Middle frontal gyrus (tissue), 1 donor: ENCODE measurements around the gene TWIST1.

Source experiments
- DNase-seq: peaks from one replicate; pipeline ENCODE4 v3.0.0-alpha.2; 2015; ENCODE audit warnings: low spot score; ENCODE audit errors: extremely low spot score

TWIST1 gene

DNA sequence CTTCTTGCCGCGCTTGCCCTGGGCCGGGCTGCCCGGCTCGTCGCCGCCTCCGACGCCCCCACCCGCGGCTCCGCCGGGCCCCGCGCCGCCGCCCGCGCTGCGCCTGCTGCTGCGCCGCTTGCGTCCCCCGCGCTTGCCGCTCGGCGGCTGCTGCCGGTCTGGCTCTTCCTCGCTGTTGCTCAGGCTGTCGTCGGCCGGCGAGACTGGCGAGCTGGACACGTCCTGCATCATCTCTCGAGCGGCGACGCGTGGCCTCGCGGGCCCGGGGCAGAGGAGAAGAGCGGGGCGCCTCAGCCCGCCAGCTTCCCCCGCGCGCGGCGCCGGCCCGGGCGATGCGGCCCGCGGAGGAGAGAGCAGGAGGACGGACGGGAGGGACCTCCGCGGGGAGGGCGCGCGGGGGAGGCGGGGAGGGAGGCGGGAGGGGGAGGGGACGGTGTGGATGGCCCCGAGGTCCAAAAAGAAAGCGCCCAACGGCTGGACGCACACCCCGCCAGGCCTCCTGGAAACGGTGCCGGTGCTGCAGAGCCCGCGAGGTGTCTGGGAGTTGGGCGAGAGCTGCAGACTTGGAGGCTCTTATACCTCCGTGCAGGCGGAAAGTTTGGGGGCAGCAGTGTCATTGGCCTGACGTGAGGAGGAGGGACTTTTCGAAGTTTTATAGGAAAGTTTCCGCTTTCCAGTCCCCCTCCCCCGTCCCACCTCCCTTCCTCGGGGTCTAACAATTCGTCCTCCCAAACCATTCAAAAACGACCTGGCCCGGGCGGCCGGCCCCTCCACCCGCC lies at the start of gene TWIST1:
TWIST1 (minus strand) TSS at position 546 of the 779 bp plus-strand sequence; CDS start at position 231, 315 bp downstream.
- DNase-seq = no peak

DNA sequence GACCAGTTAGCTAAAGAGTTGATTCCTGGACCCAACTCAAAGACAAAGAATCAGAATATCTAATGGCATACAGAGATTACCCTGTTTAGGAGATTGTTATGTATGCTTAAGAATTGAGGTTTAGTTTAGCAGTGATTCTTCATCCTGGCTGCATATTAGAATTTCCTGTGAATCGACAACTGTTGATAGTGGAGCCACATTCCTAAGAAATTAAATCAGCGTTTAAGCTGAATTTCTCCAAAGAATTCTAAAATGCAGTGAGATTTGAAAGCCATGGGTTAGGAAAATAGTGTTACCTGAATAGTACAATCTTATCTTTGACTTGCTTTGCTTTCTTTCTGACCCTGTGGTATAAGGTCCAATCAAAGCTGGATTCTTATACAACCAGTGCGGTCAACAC lies 44.2 kb upstream of the TWIST1 start:
- DNase-seq = no peak

DNA sequence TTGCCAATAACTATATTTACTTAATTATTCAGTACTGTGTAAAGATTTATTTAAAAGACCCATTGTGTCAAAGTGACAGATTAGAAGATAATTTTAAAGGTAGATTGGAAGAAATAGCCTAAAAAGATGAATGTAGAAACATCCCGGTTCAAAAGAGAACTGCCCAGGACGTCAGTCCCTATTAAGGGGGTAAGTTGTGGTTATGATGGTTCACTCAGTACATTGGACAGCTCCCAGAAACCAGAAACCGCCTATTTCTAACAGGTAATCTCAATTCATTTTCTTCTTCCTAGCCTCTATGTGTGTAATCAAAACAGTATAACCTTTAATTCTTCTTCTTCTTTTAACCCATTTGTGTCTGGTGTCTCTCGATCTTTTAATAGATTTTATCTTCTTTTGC lies 29.3 kb upstream of the TWIST1 start:
- DNase-seq = no peak

DNA sequence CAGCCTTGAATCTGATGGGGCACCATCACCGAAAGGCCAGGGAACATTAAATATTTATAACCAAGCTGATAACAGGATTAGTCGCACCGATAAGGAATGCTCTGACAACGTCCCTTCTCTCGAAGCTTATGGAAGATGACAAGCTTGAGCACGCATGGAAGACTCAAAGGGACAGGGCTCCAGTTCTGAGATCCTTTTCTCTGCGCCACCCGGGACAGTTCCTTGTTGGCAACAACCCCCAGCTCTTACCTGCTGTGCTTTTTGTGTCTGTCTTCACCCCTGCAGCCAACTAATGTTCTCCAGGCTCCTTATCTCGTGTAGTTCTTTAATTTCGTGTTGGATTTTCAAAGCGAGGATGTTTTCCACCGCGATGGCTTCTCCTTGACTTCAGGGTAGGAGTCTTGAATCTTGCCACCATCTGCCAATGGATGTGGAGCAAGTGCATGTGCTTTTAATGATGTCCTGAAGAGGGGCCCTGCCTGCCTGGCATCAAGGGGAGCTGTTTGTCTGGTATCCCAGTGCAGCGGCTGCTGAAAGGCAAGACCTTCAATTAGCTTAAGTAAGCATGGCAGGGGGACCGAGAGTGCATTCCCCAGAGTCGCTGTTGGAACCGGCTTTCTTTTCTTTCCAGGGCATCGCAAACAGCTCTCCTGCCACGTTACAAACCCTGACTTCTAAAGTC lies 28.1 kb upstream of the TWIST1 start:
- DNase-seq = no peak

DNA sequence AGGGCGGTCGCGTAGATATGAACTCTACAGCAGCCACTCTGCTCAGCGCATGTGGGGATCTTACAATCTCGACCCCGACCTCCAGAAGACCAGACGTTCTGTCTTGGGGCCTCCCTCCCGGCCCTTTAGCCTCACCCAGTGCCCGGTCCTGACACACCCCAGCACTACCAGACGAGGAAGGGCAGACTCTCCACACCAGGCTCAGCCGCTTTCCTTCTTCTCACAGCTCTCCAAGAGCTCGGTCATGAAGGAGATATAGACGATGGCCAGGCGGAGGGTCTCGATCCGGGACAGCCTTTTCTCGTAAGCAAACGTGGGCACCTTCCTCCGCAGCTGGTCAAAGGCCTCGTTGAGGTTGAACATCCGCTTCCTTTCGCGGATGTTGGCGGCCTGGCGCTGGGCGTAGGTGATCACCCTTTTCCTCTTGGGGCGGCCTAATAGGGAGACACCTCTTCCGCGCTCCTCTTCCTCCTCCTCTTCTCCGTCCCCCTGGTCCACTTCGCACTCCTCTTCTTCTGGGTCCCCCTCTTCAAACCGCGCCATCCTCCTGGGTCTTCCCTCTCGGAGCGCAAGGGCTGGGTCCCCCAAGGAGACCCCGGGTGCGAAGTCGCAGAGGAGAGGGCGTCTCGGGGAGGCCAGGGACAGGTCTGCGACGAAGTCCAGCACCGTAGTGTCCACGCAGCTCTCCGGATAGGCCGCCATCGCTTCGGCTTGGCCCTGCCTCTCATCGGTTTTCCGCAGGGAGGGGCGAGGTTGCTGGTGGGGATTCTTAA lies 27.4 kb upstream of the TWIST1 start, which contains the start of gene FERD3L:
FERD3L (minus strand) TSS at position 761 of the 773 bp plus-strand sequence; CDS start at position 702, 59 bp downstream.
- DNase-seq = no peak

DNA sequence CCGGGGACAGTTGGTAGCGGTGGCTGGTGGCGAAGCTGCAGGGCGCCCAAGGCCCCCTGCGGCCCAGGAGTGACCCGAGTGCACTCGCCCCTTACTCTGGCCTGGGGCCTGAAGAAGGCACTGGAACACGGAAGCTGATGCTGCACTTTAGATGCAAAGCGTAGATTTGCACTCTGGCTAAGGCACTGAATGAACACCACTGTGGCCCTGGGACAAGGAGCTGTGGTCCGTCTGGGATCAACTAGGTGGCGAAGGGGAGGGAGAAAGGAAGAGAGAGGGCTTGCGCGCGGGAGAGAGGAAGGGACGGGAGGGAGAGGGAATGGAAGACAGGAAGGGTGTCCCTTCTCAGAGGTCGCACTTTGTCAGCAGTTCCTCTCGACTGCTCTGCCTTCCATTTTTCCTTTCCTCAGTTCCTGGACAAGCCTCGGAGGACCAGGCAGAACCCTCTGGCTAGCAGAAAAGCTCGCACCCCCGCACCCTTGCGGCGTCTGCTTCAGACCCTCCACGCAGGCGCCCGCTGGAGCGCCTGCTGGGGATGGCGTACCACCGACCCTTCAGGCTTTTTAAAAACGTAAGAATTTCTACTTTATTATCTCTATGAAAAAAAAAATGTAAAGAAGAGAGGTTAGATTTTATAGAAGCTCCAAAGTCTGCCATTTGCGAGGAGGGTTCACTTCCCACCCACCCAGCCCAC lies 26.6 kb upstream of the TWIST1 start:
- DNase-seq = no peak

DNA sequence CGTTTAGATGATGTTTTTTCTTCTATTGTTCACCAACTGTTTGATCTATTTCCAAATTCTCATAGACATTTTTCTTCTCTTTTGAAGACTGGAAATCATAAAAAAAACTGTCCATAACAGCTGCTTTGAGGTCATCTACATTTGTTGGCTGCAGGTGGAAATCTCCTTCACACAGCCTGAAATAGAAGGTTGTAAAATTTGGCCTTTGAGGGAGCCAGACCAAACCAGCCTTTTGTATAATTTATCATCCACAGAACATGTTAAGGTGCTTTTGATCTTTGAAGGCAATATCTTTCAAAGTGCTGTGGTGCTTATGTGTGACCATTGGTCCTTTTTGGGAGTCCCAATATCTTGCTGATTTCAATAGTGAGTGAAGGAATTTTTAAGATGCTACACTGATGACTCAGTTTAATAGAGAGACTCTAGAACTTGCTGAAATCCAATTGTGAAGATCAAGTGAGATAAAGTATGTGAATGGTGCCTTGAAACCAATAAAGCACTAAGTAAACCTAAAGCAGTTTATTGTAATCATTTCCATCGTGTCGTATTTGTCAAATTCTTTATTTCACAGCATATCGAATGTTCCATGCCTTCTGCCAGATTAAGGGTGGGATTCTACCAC lies 22.4 kb upstream of the TWIST1 start:
- no peak for DNase-seq

DNA sequence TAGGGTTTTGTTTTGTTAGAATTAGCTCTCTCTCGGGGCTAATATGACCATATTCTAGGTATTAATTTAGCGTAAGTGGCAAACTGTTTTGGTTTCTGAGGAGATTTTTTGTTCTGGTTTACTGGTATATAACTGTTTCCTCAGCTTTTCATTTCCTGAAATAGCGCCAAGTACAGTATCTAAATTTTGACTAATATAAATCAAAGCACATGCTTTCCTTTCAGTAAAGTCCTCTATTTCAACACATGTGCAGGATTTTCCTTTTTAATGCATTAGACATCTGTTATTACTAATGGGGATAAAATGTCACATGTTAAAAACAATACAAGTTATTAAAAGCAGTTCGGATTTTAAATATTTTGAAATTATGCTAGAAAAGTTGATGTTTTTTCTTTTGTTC lies 16.4 kb upstream of the TWIST1 start:
- DNase-seq = no peak

DNA sequence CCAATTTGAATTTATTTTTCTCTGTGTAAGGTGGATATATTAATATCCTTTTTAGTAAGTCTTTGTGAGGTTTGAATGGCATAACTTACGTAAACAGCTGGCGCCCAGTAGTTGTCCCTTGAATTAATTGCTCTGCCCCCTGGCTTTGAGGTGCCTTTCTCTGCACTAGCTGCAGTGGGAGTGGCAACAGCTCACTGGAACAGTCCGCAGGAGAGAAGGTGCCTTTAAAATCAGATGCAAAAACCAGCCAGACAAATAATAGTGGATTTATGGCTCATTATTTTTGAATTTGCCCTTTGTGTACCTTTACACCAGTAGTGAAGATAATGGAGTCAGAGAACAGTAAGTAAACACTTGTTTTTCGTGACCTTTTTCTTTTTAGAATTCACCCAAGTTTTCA lies 16.0 kb upstream of the TWIST1 start:
- DNase-seq = no peak

DNA sequence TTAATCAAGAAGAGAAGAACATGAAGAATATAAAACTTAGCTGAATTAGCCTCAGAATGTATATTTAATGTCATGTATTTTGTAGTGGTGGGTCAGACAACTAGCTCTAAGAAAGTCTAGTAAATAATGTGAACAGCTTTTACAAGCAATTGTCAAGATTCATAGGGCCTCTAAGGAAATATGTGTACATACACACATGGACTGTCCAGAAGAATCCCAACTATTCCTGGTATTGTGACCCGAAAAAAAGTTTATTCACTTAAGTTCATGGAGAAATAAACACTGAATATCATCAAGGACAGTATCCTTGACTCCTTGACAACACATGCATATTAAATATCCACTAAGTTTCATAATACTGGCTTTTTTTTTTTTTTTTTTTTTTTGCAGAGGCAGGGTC lies 11.4 kb upstream of the TWIST1 start:
- no peak for DNase-seq

DNA sequence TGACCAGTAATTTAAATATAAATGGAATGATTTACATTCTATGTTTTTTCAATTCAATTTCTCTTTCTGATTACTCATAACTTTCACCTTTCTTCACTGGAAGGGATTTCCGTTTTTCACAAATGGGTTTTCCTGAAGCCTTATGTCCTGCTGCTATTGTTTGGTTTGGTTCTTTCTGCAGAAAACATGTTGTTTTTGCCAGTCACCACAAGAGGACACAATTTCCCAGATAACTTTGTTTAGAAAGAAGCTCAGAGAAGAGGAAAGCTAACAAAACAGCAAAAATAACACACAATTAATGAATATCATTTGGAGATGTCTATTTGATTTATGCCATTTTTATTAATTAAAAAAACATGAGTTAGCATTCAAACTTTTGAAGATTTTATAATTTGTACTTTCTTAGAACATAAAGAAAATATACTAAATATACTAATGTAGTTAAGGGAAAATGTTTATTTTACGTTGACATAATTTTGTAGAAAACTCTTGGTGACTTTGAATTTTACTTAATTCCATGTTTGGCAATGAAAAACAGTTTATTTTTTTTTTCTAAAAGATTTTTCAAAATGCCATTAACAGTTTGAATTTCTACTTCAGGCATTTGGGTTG lies 4.6 kb upstream of the TWIST1 start:
- DNase-seq = no peak

DNA sequence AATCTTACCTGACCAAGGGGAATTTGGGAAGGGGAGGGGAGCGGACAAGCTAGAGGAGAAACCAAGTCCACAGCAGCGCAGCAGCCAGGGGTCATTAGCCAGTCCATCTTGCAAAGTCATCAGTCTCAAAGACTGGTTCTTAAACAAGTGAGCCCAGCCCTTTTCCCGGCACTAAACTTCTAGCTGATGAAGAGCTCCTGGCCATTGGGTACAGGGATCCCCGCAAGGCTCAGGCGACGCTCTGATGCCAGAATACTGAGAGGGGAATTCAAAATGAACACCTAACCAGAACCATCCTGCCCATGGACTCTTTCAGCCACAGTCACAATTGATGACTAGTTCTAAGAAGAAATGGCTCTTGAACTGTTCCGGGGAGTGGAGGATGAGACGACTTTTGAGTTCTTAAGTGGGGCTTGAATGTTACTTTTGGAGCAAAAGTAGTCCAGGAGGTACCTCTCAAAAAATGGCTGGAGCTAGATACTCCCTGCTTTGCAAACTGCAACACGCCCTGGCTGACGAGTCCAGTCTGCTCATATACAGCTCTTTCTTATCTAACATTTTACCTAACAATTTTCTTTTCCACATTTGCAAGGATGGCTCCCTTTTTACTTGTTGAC lies 2.5 kb upstream of the TWIST1 start:
- no peak for DNase-seq

DNA sequence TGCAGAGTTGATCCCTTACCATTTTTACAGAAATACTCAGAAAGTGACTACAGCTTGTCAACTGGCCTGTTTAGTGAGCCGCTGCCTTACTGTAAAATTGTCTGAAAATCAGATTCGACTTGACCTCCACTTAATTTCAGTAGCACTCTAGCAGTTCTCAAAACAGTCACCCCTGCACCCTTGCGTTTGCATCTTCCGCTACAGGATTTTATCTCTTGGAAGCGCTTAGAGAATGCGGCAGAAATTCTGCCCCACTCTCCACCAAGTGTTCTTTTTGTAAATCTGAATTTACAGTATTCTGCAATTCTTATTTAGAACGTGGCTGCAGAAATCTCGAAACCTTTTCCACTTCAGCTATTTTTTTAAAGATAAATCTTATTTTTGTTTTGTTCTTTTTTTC lies 1.9 kb upstream of the TWIST1 start:
- no peak for DNase-seq

DNA sequence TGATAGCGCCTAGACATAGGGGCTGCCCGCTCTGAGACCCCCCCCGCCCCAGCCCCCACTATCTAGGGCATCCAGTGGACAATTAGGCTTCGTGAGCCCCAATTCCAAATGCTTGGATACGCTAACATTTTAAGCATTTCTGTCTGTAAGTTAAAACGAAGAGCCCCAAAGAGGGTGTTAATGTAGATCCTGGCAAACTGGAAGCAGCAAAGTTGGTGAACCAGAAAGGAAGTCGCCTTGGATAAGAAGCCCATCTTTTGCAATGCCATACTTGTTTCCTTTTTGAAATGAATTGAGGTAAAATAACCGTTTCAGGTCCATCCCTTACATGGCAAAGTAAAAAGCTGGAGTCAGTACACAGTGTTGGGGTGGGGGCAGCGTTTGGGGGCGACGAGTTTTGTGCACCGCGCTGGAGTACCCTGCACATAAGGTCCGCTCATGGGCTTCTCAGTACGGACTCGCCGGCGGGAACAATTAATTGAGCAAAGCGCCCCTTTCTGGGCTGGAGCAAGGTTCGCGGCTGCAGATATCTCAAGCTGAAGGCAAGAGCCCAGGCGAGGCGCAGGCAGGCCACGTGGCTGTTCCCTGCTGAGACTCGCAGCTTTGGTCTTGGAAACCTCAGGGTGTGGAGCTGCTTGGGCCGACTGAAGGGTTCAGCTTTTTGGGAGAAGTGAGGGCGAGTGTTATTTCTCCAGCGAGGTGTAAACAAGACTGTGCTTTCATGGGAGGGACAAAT lies 1.4 kb upstream of the TWIST1 start:
- DNase-seq = no peak

DNA sequence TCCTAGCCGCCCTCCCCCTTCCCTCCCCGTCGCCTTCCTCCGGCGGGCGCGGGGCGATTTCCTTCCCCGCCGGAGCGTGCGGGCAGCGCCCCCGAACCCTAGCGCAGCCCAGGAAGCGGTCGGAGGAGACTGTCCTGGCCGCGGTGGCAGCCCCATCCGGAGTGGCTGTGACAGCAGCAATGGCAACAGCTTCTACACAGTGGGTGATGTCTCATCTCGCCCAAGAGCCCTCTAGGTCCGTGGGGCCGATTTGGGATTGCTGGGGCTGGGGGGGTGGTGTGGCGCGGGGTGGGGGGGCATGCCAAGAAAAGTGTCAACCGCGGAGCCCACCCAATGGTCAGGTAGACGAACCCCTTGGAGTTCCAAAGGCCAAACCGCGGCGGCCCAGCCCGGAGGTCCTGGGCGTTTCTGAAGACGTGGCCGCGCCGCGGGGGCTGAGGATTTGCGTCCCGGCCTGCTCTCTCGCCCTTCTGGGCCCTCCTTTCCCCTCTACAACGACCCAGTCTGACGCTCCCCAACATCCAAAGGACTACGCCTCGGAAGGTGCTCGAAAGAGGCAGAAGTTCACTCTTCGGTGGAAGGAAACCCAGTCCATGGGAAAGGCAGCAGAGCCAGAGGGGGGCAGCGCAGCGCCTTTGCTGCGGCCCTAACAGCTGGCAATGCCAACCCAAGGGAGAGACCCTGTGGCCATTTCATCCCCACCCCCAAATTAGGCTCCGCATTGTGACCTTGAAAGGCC lies 603 bp upstream of the TWIST1 start:
- no peak for DNase-seq

DNA sequence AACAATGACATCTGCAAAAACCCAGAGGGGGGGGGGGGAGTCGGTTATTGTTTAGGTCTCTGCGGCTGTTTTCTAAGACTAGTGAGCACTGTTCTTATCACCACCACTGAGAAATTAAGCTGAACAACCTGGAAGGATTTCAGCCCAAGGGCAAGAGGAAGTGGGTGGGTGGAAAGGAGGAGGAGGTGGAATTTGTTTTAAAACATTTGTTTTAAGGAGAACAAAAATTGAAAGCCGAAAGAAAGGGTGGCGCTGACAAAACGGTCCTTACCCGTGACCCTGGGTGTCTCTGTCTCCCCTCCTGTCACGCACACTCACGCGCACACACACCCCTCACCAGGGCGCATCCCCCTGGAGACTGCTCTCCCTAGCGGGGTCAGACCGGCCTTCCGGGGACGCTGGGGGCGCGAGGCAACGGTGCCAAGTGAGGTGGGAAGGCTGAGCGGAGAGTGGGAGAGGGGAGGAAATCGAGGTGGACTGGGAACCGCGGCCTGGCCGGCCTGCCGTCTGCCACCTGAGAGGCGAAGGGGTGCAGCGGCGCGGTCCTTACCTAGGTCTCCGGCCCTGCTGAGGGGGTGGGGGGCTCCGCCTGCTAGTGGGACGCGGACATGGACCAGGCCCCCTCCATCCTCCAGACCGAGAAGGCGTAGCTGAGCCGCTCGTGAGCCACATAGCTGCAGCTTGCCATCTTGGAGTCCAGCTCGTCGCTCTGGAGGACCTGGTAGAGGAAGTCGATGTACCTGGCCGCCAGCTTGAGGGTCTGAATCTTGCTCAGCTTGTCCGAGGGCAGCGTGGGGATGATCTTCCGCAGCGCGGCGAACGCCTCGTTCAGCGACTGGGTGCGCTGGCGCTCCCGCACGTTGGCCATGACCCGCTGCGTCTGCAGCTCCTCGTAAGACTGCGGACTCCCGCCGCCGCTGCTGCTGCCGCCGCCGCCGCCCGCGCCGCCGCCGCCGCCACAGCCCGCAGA lies 1.0 kb downstream of the TWIST1 start:
- no peak for DNase-seq

DNA sequence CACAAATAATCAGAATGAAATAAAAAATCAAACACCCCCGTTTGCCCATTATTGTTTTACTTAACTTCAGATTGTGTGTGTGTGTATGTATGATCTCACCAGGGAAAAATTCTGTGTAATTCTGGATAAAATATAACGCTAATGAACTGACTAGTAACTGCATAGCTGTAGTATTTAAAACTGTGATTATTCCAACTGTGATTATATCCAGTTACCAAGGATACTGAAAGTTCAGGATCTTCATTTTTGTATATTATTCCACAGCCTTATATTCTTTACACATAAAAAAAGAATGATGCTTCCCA lies 2.9 kb downstream of the TWIST1 start:
- no peak for DNase-seq
